HG02970 (cell line): ENCODE measurements around the gene ATG4B.
"Not testable (repeated sequence)": the region's sequence is repeated elsewhere in the genome, so short reads cannot be mapped to it uniquely, and the experiment has no call there.

ENCODE experiments used
- ATAC-seq: cut with Tn5 transposase; IDR thresholded peaks from one replicate; pipeline ENCODE4 v1.9.1; 2021; ENCODE audit warnings: mild to moderate bottlenecking, moderate library complexity, moderate number of reproducible peaks; ENCODE audit not compliant: unreplicated experiment, low FRiP score

ATG4B gene

GRCh38 chr2:241660593-241661213 lies 23.2 kb downstream of the ATG4B start:
- ATAC-seq, result no peak

GRCh38 chr2:241662731-241663130 lies 25.2 kb downstream of the ATG4B start:
- ATAC-seq, result not testable (repeated sequence)

GRCh38 chr2:241665731-241666440 lies 28.4 kb downstream of the ATG4B start:
- no peak for ATAC-seq

- ATAC-seq, result no peak
These were observed 29.3 kb downstream of the ATG4B start for GRCh38 chr2:241666627-241667400.

- no peak for ATAC-seq
These were observed 30.9 kb downstream of the ATG4B start for GRCh38 chr2:241668354-241668753.

GRCh38 chr2:241668839-241669238 lies 31.3 kb downstream of the ATG4B start:
- ATAC-seq, result no peak

- ATAC-seq, result no peak
These were observed 33.0 kb downstream of the ATG4B start for GRCh38 chr2:241670333-241671110.

- no peak for ATAC-seq
These were observed 34.2 kb downstream of the ATG4B start for GRCh38 chr2:241671457-241672240.

GRCh38 chr2:241672243-241673188 lies 35.0 kb downstream of the ATG4B start:
- ATAC-seq, result no peak

- no peak for ATAC-seq
These were observed 35.7 kb downstream of the ATG4B start for GRCh38 chr2:241673189-241673663.

GRCh38 chr2:241673797-241674725 lies 36.6 kb downstream of the ATG4B start:
- no peak for ATAC-seq

GRCh38 chr2:241675885-241676284 lies 38.4 kb downstream of the ATG4B start:
- no peak for ATAC-seq

GRCh38 chr2:241676665-241677064 lies 39.2 kb downstream of the ATG4B start:
- no peak for ATAC-seq

GRCh38 chr2:241677392-241677791 lies 39.9 kb downstream of the ATG4B start:
- ATAC-seq, result no peak

- ATAC-seq, result no peak
These were observed 40.8 kb downstream of the ATG4B start for GRCh38 chr2:241678307-241678706.

- no peak for ATAC-seq
These were observed 41.5 kb downstream of the ATG4B start for GRCh38 chr2:241678784-241679540.

- no peak for ATAC-seq
These were observed 42.6 kb downstream of the ATG4B start for GRCh38 chr2:241680044-241680443.
